B cell (primary cell): ENCODE results near the gene GPRC6A. TPM values are rescaled to one million over a fixed set of nuclear protein-coding genes. Genes with fewer than 3 reads are reported as not detected.

ENCODE experiments used
- ATAC-seq: fragments of 200-7000 bp; cut with Tn5 transposase; one replicate; pipeline ENCODE4 v1.10.0; 2021; ENCODE audit warnings: low read depth, mild to moderate bottlenecking, moderate number of reproducible peaks, moderate library complexity
- CTCF ChIA-PET: fragments of 350-600 bp; sonication (Branson Sonifier 250); formaldehyde crosslinking; loops from one replicate; lab custom pipeline; 2021; ENCODE audit warnings: antibody characterized with exemption, inconsistent platforms; lab: Charles Lee
- POLR2A ChIA-PET: fragments of 350-600 bp; sonication (Branson Sonifier 250); formaldehyde crosslinking; loops from one replicate; lab custom pipeline; 2021; ENCODE audit warnings: antibody characterized with exemption; lab: Charles Lee
- DNase-seq: peaks from one replicate; pipeline ENCODE4 v3.0.0; 2013
- H2AFZ ChIP-seq: 2 replicates; pipeline ENCODE4 v1.6.1; 2012; ENCODE audit warnings: mild to moderate bottlenecking, low read depth, low read length; ENCODE audit not compliant: insufficient read depth, poor library complexity, severe bottlenecking
- H3K27ac ChIP-seq, 2 donors: 1 replicate in 1 of 2; 2 replicates in 1 of 2; pipeline ENCODE4 v1.5.1; 2012 to 2013; ENCODE audit warnings: low read length in 2 of 2, mild to moderate bottlenecking in 2 of 2, moderate library complexity in 1 of 2
- H3K27me3 ChIP-seq, 4 experiments: fragments of 200-600 bp in 1 of 4; sonication (generic) in 1 of 4; replicated peaks in 1 of 4; 1 replicate in 2 of 4; 2 replicates in 2 of 4; pipeline versions ENCODE4 v1.6.1 to v1.7.0; 2013 to 2016; ENCODE audit warnings: low read length in 3 of 4, mild to moderate bottlenecking in 2 of 4, mixed read lengths in 1 of 4, moderate library complexity in 1 of 4; ENCODE audit not compliant: insufficient read depth in 4 of 4, control insufficient read depth in 3 of 4; ENCODE audit errors: control extremely low read depth in 1 of 4
- H3K36me3 ChIP-seq, 2 experiments: replicated peaks in 1 of 2; 1 replicate in 1 of 2; 2 replicates in 1 of 2; pipeline versions ENCODE4 v1.6.1 to v1.7.1; 2013; ENCODE audit warnings: low read length in 1 of 2; ENCODE audit not compliant: insufficient read depth in 2 of 2, control insufficient read depth in 1 of 2; ENCODE audit errors: control extremely low read depth in 1 of 2, extremely low read depth in 1 of 2
- H3K4me1 ChIP-seq, 2 donors: fragments of 200-600 bp in 1 of 2; sonication (generic) in 1 of 2; 1 replicate in 1 of 2; 2 replicates in 1 of 2; pipeline versions ENCODE4 v1.5.1 to v1.6.1; 2013 to 2017; ENCODE audit warnings: low read length in 2 of 2; ENCODE audit not compliant: control insufficient read depth in 2 of 2, insufficient read depth in 2 of 2
- H3K4me2 ChIP-seq: replicated peaks from 2 replicates; pipeline ENCODE3; 2012; ENCODE audit warnings: mild to moderate bottlenecking, low read depth, low read length; ENCODE audit not compliant: poor library complexity, severe bottlenecking
- H3K4me3 ChIP-seq, 5 experiments: fragments of 200-600 bp in 1 of 5; sonication (generic) in 1 of 5; 1 replicate in 3 of 5; 2 replicates in 2 of 5; pipeline versions ENCODE4 v1.5.1 to v1.7.0; 2011 to 2016; ENCODE audit warnings: low read length in 4 of 5, mild to moderate bottlenecking in 4 of 5, low read depth in 2 of 5, control low read depth in 1 of 5, moderate library complexity in 1 of 5; ENCODE audit not compliant: insufficient read depth in 1 of 5; ENCODE audit errors: control extremely low read depth in 1 of 5, extremely low read depth in 1 of 5
- H3K79me2 ChIP-seq: fragments of 200-600 bp; sonication (generic); one replicate; pipeline ENCODE4 v1.6.0; 2016; ENCODE audit warnings: low read length; ENCODE audit not compliant: control insufficient read depth, insufficient read depth
- H3K9ac ChIP-seq: fragments of 200-600 bp; sonication (generic); 2 replicates; pipeline ENCODE4 v1.6.1; 2017; ENCODE audit warnings: mild to moderate bottlenecking, low read length, moderate library complexity
- H3K9me3 ChIP-seq, 3 donors: one replicate each; pipeline versions ENCODE4 v1.6.1 to v1.7.1; 2013; ENCODE audit warnings: low read length in 2 of 3; ENCODE audit not compliant: control insufficient read depth in 2 of 3, insufficient read depth in 1 of 3; ENCODE audit errors: control extremely low read depth in 1 of 3
- H4K20me1 ChIP-seq: 2 replicates; pipeline ENCODE4 v1.6.0; 2012; ENCODE audit warnings: mild to moderate bottlenecking, low read length; ENCODE audit not compliant: insufficient read depth, control insufficient read depth, poor library complexity, severe bottlenecking
- H3K27ac Mint-ChIP-seq: one replicate; pipeline ENCODE4 v1.8.0; 2021; ENCODE audit warnings: mixed read lengths
- H3K27me3 Mint-ChIP-seq: one replicate; pipeline ENCODE4 v1.8.0; 2021; ENCODE audit warnings: mixed read lengths
- H3K4me1 Mint-ChIP-seq: one replicate; pipeline ENCODE4 v1.8.0; 2021; ENCODE audit warnings: mixed read lengths
- H3K4me3 Mint-ChIP-seq: one replicate; pipeline ENCODE4 v1.8.0; 2021; ENCODE audit warnings: mixed read lengths
- H3K9me3 Mint-ChIP-seq: one replicate; pipeline ENCODE4 v1.8.0; 2022; ENCODE audit warnings: mixed read lengths; ENCODE audit not compliant: insufficient read depth
- EZH2 ChIP-seq: IDR thresholded peaks from 2 replicates; pipeline ENCODE4 v1.6.1; 2012; ENCODE audit warnings: borderline replicate concordance, low read depth, mild to moderate bottlenecking, moderate library complexity, low read length; ENCODE audit not compliant: insufficient read depth, poor library complexity, severe bottlenecking
- WGBS: methylation state at CpG from one replicate; pipeline ENCODE4 v1.1.5; 2013; ENCODE audit warnings: missing lambda C conversion rate; ENCODE audit not compliant: insufficient coverage; 5-methylcytosine and 5-hydroxymethylcytosine counted together
- intact Hi-C: fragments of 100-400 bp; cut with micrococcal nuclease; formaldehyde crosslinking; loops from one replicate; pipeline ENCODE4 v1.10.0; 2022
- polyA plus RNA-seq: library from polyadenylated mRNA; depleted of rRNA; stranded (reverse); fragments of >200 nt; gene quantifications from 2 replicates; pipeline ENCODE4 v1.2.3, GENCODE V29; 2012
- total RNA-seq, 2 donors: library from RNA; stranded (reverse); fragments of 120-200 nt in 1 of 2; gene quantifications; 1 replicate in 1 of 2; 2 replicates in 1 of 2; pipeline versions ENCODE4 v1.2.3 to v1.2.4, GENCODE V29; 2013 to 2022
- TF ChIP-seq, protein P1 (sequence below): fragments of 200-600 bp; IDR thresholded peaks from one replicate; pipeline ENCODE4 v1.8.0; 2022; ENCODE audit warnings: antibody characterized with exemption, mild to moderate bottlenecking

Gene GPRC6A
- total and polyA plus RNA-seq, 2 donors (not counting 1 experiment from before 2014, with no cell fraction given), result not detected

GRCh38 chr6:116745176-116745575 is 83.7 kb downstream of the GPRC6A start:
- H3K4me1 Mint-ChIP-seq, result no peaks in the 10 kb centered on the region

More at GRCh38 chr6:116745176-116745575, 83.7 kb downstream of the GPRC6A start:
- WGBS, result 100% methylated on average over 3 of the region's 5 CpGs
- no peak overlapping the region for H2AFZ ChIP-seq
- no peaks in the 10 kb centered on the region for H4K20me1 ChIP-seq
- no peak overlapping the region for H3K4me3 ChIP-seq
- DNase-seq (no peak), ATAC-seq (no peak)
- no peaks in the 10 kb centered on the region for H3K27me3 ChIP-seq
- H3K9me3 ChIP-seq, result no peaks in the 10 kb centered on the region
- no peaks in the 10 kb centered on the region for H3K4me1 ChIP-seq
- Mint-ChIP-seq H3K27me3 (peaks cover 6% of the 10 kb centered on the region), H3K27ac (no peak overlapping the region), H3K9me3 (no peaks in the 10 kb centered on the region), H3K4me3 (no peak overlapping the region)
- no peak overlapping the region for H3K27ac ChIP-seq
- intact Hi-C loops, result no loop called here
- POLR2A ChIA-PET, result no interaction called here
- H3K36me3 ChIP-seq, result no peaks in the 10 kb centered on the region
- H3K4me2 ChIP-seq, result no peak overlapping the region
- CTCF ChIA-PET, result no interaction called here
- no peaks in the 10 kb centered on the region for H3K79me2 ChIP-seq
- no peak overlapping the region for H3K9ac ChIP-seq
- no peak for TF ChIP-seq EZH2
- TF ChIP-seq, protein P1, sequence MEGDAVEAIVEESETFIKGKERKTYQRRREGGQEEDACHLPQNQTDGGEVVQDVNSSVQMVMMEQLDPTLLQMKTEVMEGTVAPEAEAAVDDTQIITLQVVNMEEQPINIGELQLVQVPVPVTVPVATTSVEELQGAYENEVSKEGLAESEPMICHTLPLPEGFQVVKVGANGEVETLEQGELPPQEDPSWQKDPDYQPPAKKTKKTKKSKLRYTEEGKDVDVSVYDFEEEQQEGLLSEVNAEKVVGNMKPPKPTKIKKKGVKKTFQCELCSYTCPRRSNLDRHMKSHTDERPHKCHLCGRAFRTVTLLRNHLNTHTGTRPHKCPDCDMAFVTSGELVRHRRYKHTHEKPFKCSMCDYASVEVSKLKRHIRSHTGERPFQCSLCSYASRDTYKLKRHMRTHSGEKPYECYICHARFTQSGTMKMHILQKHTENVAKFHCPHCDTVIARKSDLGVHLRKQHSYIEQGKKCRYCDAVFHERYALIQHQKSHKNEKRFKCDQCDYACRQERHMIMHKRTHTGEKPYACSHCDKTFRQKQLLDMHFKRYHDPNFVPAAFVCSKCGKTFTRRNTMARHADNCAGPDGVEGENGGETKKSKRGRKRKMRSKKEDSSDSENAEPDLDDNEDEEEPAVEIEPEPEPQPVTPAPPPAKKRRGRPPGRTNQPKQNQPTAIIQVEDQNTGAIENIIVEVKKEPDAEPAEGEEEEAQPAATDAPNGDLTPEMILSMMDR, result no peak

Other genes with a start within 250 kb of the GPRC6A start
- 0.69 and 0.83 TPM in 2 replicates for gene RSPH4A, start 212.6 kb downstream of the GPRC6A start, total RNA-seq
- 0.25 and 0.43 TPM in 2 replicates for gene RSPH4A, start 212.6 kb downstream of the GPRC6A start, polyA plus RNA-seq
- 17.1 and 18.4 TPM in 2 replicates for gene ZUP1, start 160.3 kb downstream of the GPRC6A start, total RNA-seq
- gene ZUP1, start 160.3 kb downstream of the GPRC6A start, polyA plus RNA-seq, result 6.4 and 12.0 TPM in 2 replicates
- 41.7 and 42.9 TPM in 2 replicates for gene KPNA5, start 147.9 kb downstream of the GPRC6A start, total RNA-seq
- 6.9 and 11.5 TPM in 2 replicates for gene KPNA5, start 147.9 kb downstream of the GPRC6A start, polyA plus RNA-seq
- gene FAM162B, start 63.4 kb downstream of the GPRC6A start, total RNA-seq, result not detected in 2 replicates
- not detected in 2 replicates for gene FAM162B, start 63.4 kb downstream of the GPRC6A start, polyA plus RNA-seq
- not detected in 2 replicates for gene RFX6, start 48.2 kb upstream of the GPRC6A start, total RNA-seq
- not detected in 2 replicates for gene RFX6, start 48.2 kb upstream of the GPRC6A start, polyA plus RNA-seq